Stimulated activated CD8-positive, alpha-beta memory T cell treated with anti-CD3 and anti-CD28 coated beads, Interleukin-15, amount 100 ng/mL, for 48 hours (primary cell): ENCODE data around the gene CTDNEP1.

Experiments used
- DNase-seq, 2 donors: peaks; one replicate each; pipeline ENCODE4 v3.0.0-alpha.2; 2020; ENCODE audit warnings: low read depth in 2 of 2

The CTDNEP1 gene

GRCh38 chr17:7228920-7229319 is 22.6 kb downstream of the CTDNEP1 start:
- no peak for DNase-seq

GRCh38 chr17:7226721-7227710 is 24.5 kb downstream of the CTDNEP1 start:
- no peak for DNase-seq

- DNase-seq, result no peak
These were observed 25.7 kb downstream of the CTDNEP1 start for GRCh38 chr17:7225711-7226331.

- DNase-seq, result no peak
These were observed 26.8 kb downstream of the CTDNEP1 start for GRCh38 chr17:7224661-7225111.

GRCh38 chr17:7224110-7224509 is 27.4 kb downstream of the CTDNEP1 start:
- DNase-seq, result no peak

GRCh38 chr17:7223375-7223774 is 28.2 kb downstream of the CTDNEP1 start:
- DNase-seq, result no peak

- DNase-seq, result no peak
These were observed 28.6 kb downstream of the CTDNEP1 start for GRCh38 chr17:7222972-7223292.

GRCh38 chr17:7222093-7222971 is 29.2 kb downstream of the CTDNEP1 start:
- DNase-seq, result no peak

- no peak for DNase-seq
These were observed 30.0 kb downstream of the CTDNEP1 start for GRCh38 chr17:7221278-7222092.

GRCh38 chr17:7220593-7221277 is 30.8 kb downstream of the CTDNEP1 start:
- no peak for DNase-seq

- DNase-seq, result peak; percentile 84 to 91
These were observed 31.5 kb downstream of the CTDNEP1 start, which contains the start of the genes ACADVL and DLG4 for GRCh38 chr17:7219812-7220592. ACADVL (plus strand) TSS chr17:7219938; CDS start chr17:7219985, 47 bp downstream. DLG4 (minus strand) TSS chr17:7219836.

- DNase-seq, result no peak
These were observed 32.2 kb downstream of the CTDNEP1 start for GRCh38 chr17:7219229-7219811.

- no peak for DNase-seq
These were observed 32.8 kb downstream of the CTDNEP1 start for GRCh38 chr17:7218758-7219157.

GRCh38 chr17:7218166-7218565 is 33.4 kb downstream of the CTDNEP1 start:
- DNase-seq, result no peak

- DNase-seq, result no peak
These were observed 34.2 kb downstream of the CTDNEP1 start for GRCh38 chr17:7217113-7217987.

- no peak for DNase-seq
These were observed 35.1 kb downstream of the CTDNEP1 start for GRCh38 chr17:7216242-7217112.

GRCh38 chr17:7215652-7216180 is 35.8 kb downstream of the CTDNEP1 start:
- DNase-seq, result no peak
